COR-L47 (cell line): Measurements from ENCODE around the gene CMIP.

ENCODE experiments used
- DNase-seq: peaks from one replicate; lab custom pipeline; 2025; lab: John Stamatoyannopoulos, UW

CMIP gene

GRCh38 chr16:81607805-81608522, 163.4 kb downstream of the CMIP start:
- DNase-seq, result no peak

GRCh38 chr16:81608523-81609209, 164.1 kb downstream of the CMIP start:
- DNase-seq, result no peak

- no peak for DNase-seq
Measured at GRCh38 chr16:81609323-81609892, 164.8 kb downstream of the CMIP start.

- no peak for DNase-seq
Measured at GRCh38 chr16:81610144-81610842, 165.7 kb downstream of the CMIP start.

- no peak for DNase-seq
Measured at GRCh38 chr16:81610936-81611335, 166.3 kb downstream of the CMIP start.

- no peak for DNase-seq
Measured at GRCh38 chr16:81611721-81612120, 167.1 kb downstream of the CMIP start.

GRCh38 chr16:81612351-81613163, 167.9 kb downstream of the CMIP start:
- no peak for DNase-seq

- no peak for DNase-seq
Measured at GRCh38 chr16:81614171-81614570, 169.6 kb downstream of the CMIP start.

GRCh38 chr16:81614654-81615359, 170.2 kb downstream of the CMIP start:
- no peak for DNase-seq

GRCh38 chr16:81615411-81615810, 170.8 kb downstream of the CMIP start:
- DNase-seq, result no peak

GRCh38 chr16:81615833-81616232, 171.2 kb downstream of the CMIP start:
- DNase-seq, result no peak

GRCh38 chr16:81616321-81617020, 171.9 kb downstream of the CMIP start:
- DNase-seq, result no peak

- DNase-seq, result no peak
Measured at GRCh38 chr16:81617021-81617346, 172.4 kb downstream of the CMIP start.

- no peak for DNase-seq
Measured at GRCh38 chr16:81618187-81618586, 173.6 kb downstream of the CMIP start.

- DNase-seq, result peak; percentile 80
Measured at GRCh38 chr16:81618661-81619060, 174.1 kb downstream of the CMIP start.

- DNase-seq, result no peak
Measured at GRCh38 chr16:81620029-81620428, 175.4 kb downstream of the CMIP start.

GRCh38 chr16:81620796-81621195, 176.2 kb downstream of the CMIP start:
- no peak for DNase-seq

- DNase-seq, result no peak
Measured at GRCh38 chr16:81621496-81621895, 176.9 kb downstream of the CMIP start.

GRCh38 chr16:81623365-81624102, 178.9 kb downstream of the CMIP start:
- DNase-seq, result peak; percentile 63

GRCh38 chr16:81624403-81624759, 179.8 kb downstream of the CMIP start:
- no peak for DNase-seq
